ENCODE results near the gene TSPAN9. TPM values are rescaled to one million over a fixed set of nuclear protein-coding genes. Genes with fewer than 3 reads are reported as not detected.

TSPAN9 gene
- total RNA-seq, 1 experiment from 2014 or later: 9.6 TPM

DNA sequence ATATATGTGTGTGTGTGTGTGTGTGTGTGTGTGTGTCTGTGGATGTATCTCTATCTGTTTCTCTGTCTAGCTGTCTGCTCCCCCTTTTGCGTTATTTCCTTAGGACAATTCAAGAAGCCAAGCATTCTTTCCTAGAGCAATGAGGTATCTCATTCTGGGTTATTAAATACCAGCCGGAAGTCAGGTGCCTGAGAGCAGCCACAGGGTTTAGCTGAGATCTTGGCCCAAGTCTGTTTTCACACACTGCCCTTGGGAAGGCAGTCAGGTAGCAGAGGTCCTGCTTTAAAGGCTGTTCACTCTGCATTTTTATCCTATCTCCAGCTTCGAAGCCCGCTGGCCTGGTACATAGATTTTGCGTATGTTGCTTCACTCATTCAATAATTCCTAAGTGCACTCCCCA is 76.8 kb downstream of the TSPAN9 start:
- intact Hi-C loops (cut with micrococcal nuclease; ENCODE audit: unreplicated experiment): no loop called here
- no peak for DNase-seq
- H3K36me3 ChIP-seq (ENCODE audit: low read depth): no peaks in the 10 kb centered on the region
- POLR2A ChIA-PET (ENCODE audit: unreplicated experiment): no interaction called here
- H3K79me2 ChIP-seq (ENCODE audit: low read depth): no peaks in the 10 kb centered on the region
- no peak overlapping the region for H3K4me2 ChIP-seq
- H3K9me2 ChIP-seq (ENCODE audit: insufficient read depth): no peaks in the 10 kb centered on the region
- H3K27me3 ChIP-seq (ENCODE audit: insufficient read depth, low read depth): peaks cover 11% of the 10 kb centered on the region; the same call in 1 of the 2 replicates
- H3F3A ChIP-seq (ENCODE audit: insufficient read depth, low read depth): no peaks in the 10 kb centered on the region
- H4K20me1 ChIP-seq (ENCODE audit: insufficient read depth): no peaks in the 10 kb centered on the region
- CTCF ChIA-PET: no interaction called here
- no peaks in the 10 kb centered on the region for H3K9me3 ChIP-seq (ENCODE audit: insufficient read depth, low read depth)
- BruUV-seq (replicated peaks): no TSS peak
- no peak overlapping the region for H3K27ac ChIP-seq
- no peak overlapping the region for H2AFZ ChIP-seq
- no peak for TF ChIP-seq EZH2 (IDR thresholded peaks at IDR 0.05; ENCODE audit: low read depth)
- TF ChIP-seq, protein P1, sequence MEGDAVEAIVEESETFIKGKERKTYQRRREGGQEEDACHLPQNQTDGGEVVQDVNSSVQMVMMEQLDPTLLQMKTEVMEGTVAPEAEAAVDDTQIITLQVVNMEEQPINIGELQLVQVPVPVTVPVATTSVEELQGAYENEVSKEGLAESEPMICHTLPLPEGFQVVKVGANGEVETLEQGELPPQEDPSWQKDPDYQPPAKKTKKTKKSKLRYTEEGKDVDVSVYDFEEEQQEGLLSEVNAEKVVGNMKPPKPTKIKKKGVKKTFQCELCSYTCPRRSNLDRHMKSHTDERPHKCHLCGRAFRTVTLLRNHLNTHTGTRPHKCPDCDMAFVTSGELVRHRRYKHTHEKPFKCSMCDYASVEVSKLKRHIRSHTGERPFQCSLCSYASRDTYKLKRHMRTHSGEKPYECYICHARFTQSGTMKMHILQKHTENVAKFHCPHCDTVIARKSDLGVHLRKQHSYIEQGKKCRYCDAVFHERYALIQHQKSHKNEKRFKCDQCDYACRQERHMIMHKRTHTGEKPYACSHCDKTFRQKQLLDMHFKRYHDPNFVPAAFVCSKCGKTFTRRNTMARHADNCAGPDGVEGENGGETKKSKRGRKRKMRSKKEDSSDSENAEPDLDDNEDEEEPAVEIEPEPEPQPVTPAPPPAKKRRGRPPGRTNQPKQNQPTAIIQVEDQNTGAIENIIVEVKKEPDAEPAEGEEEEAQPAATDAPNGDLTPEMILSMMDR (conservative IDR thresholded peaks at IDR 0.05): no peak
- no peak overlapping the region for H3K4me3 ChIP-seq
- no peaks in the 10 kb centered on the region for H3K4me1 ChIP-seq (replicated peaks; ENCODE audit: insufficient read depth)

DNA sequence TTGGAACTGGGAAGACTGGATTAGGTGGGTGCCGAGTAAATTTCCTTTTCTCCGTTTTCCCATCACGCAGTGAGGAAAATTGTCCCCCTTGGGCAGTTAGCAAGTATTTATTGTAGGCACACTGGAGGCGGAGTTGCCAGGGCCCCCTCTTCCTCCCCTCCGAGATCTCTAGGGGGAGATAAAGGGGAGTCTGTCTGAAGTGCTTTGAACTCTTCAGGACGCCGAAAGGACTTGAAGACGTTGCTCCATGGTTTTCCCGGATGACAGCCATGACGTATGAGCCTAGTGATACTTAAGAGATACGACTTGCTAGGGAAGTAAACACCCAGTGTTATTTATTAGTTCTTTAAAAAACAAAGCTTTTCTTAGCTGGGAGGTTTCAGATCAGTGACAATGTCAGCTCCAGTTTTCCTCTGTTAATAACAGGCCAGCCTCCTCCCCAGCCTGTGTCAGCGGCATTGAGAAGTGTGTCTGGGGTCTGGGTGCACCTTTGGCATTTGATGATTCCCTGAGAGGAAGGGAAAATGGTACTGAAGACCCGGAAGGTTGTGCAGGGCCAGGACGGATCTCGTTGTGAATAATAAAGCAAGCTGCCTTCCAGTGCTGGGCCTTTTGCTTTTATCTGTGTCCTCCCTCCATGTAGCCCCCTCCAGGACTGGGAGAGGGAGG is 78.7 kb downstream of the TSPAN9 start:
- intact Hi-C loops (cut with micrococcal nuclease; ENCODE audit: unreplicated experiment): no loop called here
- H3K9me2 ChIP-seq (ENCODE audit: insufficient read depth): no peaks in the 10 kb centered on the region
- H3K79me2 ChIP-seq (ENCODE audit: low read depth): no peaks in the 10 kb centered on the region
- CTCF ChIA-PET: no interaction called here
- H3K36me3 ChIP-seq (ENCODE audit: low read depth): no peaks in the 10 kb centered on the region
- H3K27ac ChIP-seq: no peak overlapping the region
- no peak overlapping the region for H3K4me2 ChIP-seq
- H4K20me1 ChIP-seq (ENCODE audit: insufficient read depth): no peaks in the 10 kb centered on the region
- POLR2A ChIA-PET (ENCODE audit: unreplicated experiment): no interaction called here
- H3F3A ChIP-seq (ENCODE audit: insufficient read depth, low read depth): no peaks in the 10 kb centered on the region
- DNase-seq: no peak
- no peaks in the 10 kb centered on the region for H3K9me3 ChIP-seq (ENCODE audit: insufficient read depth, low read depth)
- H2AFZ ChIP-seq: no peak overlapping the region
- no peak for TF ChIP-seq EZH2 (IDR thresholded peaks at IDR 0.05; ENCODE audit: low read depth)
- TF ChIP-seq, protein P1 (conservative IDR thresholded peaks at IDR 0.05): no peak
- H3K4me3 ChIP-seq: no peak overlapping the region
- BruUV-seq (replicated peaks): no TSS peak
- H3K4me1 ChIP-seq (replicated peaks; ENCODE audit: insufficient read depth): no peaks in the 10 kb centered on the region
- H3K27me3 ChIP-seq (ENCODE audit: insufficient read depth, low read depth): no peaks in the 10 kb centered on the region

- no peak overlapping the region for H3K4me2 ChIP-seq
- no peaks in the 10 kb centered on the region for H4K20me1 ChIP-seq (ENCODE audit: insufficient read depth)
- no peaks in the 10 kb centered on the region for H3K9me3 ChIP-seq (ENCODE audit: insufficient read depth, low read depth)
- no peaks in the 10 kb centered on the region for H3K27me3 ChIP-seq (ENCODE audit: insufficient read depth, low read depth)
- ChIA-PET POLR2A (ENCODE audit: unreplicated experiment) (no interaction called here), CTCF (no interaction called here)
- no peaks in the 10 kb centered on the region for H3K36me3 ChIP-seq (ENCODE audit: low read depth)
- BruUV-seq (replicated peaks): no TSS peak
- no peaks in the 10 kb centered on the region for H3K4me1 ChIP-seq (replicated peaks; ENCODE audit: insufficient read depth)
- no peak overlapping the region for H2AFZ ChIP-seq
- intact Hi-C loops (cut with micrococcal nuclease; ENCODE audit: unreplicated experiment): no loop called here
- no peaks in the 10 kb centered on the region for H3K79me2 ChIP-seq (ENCODE audit: low read depth)
- DNase-seq: no peak
- H3K9me2 ChIP-seq (ENCODE audit: insufficient read depth): no peaks in the 10 kb centered on the region
- no peak overlapping the region for H3K27ac ChIP-seq
- H3K4me3 ChIP-seq: no peak overlapping the region
- TF ChIP-seq, protein P1 (conservative IDR thresholded peaks at IDR 0.05): no peak
- no peak for TF ChIP-seq EZH2 (IDR thresholded peaks at IDR 0.05; ENCODE audit: low read depth)
- H3F3A ChIP-seq (ENCODE audit: insufficient read depth, low read depth): no peaks in the 10 kb centered on the region
Observed at GRCh38 chr12:3157581-3158323, 80.6 kb downstream of the TSPAN9 start.
